ENCODE measurements around the gene ZFHX2.

ZFHX2 gene

GRCh38 chr14:23566112-23566777, 14.7 kb upstream of the ZFHX2 start:
- H3K27ac ChIP-seq: peak overlapping the region; percentile 88
- TF ChIP-seq CTCF (conservative IDR thresholded peaks at IDR 0.05): no peak

DNA sequence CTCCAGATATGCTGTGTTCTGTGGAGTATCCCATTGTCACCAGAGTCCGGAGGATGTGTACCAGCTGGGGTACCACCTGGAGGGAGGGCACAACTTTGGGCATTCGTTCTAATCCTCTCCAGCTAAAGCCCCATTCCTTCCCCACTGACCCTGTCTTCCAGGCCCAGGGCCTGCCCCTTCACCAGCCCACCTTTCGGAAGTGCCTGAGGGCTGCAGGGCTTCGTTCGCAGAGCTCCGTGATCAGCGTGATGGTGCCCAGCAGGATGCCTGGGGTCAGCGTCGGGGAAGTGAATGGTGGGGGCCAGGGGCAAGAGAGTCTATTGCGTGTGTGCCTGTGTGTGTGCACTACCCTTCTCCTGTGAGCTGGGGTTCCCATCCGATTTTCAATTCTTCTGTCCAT, 14.1 kb upstream of the ZFHX2 start:
- TF ChIP-seq CTCF (conservative IDR thresholded peaks at IDR 0.05): no peak
- H3K27ac ChIP-seq: no peak overlapping the region

- TF ChIP-seq CTCF (conservative IDR thresholded peaks at IDR 0.05): no peak
- no peak overlapping the region for H3K27ac ChIP-seq
Observed at GRCh38 chr14:23564876-23565275, 13.3 kb upstream of the ZFHX2 start.

DNA sequence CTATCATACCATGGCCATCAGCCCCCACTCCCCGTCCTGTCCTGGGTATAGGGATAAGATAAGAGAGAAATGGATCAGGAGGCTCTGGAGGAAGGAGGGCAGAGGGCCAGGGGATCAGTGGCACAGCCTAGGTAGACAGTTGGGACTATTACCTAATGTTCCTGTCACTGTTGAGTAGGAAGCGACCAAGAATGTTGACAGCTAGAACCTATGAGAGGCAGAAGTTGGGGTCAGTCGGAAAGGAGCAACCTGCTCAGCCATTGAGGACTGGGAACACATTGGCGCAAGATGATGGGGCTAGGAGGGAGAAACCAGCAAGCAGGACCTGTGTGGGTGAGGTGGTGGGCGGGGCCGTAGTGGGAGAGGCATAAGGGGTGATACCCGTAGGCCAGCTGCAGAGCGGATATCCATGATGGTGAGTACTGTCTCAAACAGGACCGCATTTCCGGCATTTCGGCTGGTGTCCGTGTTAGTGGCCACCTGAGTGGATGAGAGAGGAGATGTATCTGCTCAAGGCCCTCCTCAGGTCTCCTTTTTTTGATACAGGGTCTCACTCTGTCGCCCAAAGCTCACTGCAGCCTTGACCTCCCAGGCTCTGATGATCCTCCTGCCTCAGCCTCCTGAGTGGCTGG, 12.7 kb upstream of the ZFHX2 start:
- H3K27ac ChIP-seq: no peak overlapping the region
- TF ChIP-seq CTCF (conservative IDR thresholded peaks at IDR 0.05): no peak

DNA sequence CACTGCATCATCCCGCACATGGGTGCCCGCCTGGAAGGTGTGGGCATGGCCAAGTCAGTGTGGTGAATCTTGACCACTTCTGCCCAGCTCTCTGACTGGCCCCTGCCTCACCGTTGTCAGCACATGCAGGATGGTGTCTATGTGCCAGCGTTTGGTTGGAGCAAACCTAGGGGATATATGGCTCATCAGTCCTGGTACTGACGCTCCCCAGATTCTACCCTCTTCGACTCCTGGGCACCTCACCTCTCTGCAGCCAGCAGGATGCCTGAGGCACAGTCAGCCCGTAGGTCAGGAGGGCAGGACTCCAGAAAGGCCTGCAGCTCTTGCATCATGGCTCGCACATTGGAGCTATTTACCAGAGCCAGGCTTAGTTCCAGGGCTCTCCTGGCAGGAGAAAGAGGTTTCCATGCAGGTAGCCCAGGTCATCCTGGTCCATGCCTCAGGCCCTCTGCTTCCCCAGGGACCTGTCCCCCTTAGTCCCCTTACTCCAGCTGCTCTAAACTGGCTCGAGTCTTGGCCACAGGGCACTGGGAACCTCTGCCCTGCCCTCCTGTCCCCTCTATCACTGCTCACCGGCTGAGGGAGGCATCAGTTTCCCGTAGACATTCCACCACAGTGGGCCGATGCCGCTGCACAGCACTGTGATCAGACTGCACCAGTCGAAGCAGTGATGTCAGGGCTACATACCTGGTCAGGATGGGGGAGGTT, 12.1 kb upstream of the ZFHX2 start:
- no peak for TF ChIP-seq CTCF (conservative IDR thresholded peaks at IDR 0.05)
- no peak overlapping the region for H3K27ac ChIP-seq

- TF ChIP-seq CTCF (conservative IDR thresholded peaks at IDR 0.05): peak; percentile 91
- H3K27ac ChIP-seq: no peak overlapping the region
Observed at GRCh38 chr14:23562822-23563472, 11.4 kb upstream of the ZFHX2 start.
